HG02798 (cell line): ENCODE results near the gene PIK3CG.
A peak's percentile ranks its signal among the peaks of the same experiment; 100 is the strongest.
"Not testable (repeated sequence)": the region's sequence is repeated elsewhere in the genome, so short reads cannot be mapped to it uniquely, and the experiment has no call there.

Source experiments
- ATAC-seq: cut with Tn5 transposase; IDR thresholded peaks from one replicate; pipeline ENCODE4 v1.9.1; 2021; ENCODE audit warnings: mild to moderate bottlenecking; ENCODE audit not compliant: unreplicated experiment, poor library complexity

The PIK3CG gene

DNA sequence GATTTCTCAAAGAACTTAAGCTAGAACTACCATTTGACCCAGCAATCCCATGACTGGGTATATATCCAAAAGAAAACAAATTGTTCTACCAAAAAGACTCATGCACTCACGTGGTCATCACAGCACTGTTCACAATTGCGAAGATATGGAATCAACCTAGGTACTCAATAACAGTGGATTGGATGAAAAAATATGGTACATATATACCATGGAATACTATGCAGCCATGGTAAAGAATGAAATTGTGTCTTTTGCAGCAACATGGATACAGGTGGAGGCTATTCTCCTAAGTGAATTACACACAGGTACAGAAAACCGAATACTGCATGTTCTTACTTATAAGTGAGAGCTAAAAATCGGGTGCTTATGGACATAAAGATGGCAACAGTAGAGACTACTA, 61.8 kb downstream of the PIK3CG start:
- ATAC-seq: no peak

DNA sequence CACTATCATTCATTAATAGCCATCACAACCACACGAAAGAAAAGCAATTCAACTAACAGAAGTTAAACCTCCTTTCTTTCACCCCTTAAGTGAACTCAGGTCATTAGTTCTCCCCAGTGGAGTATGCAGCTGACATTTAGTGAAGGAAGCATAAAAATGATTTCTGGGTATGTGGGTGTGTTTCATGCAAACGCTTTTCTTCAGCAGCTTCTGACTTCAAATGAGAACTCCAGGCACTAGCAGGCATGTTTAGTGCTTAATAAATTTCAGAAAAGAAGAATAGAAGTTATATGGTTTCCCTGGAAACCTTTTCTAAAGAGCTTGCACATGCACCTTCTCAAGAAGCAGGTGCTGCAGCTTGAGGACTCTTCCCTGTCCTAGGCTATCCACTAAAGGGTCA, 62.5 kb downstream of the PIK3CG start:
- no peak for ATAC-seq

DNA sequence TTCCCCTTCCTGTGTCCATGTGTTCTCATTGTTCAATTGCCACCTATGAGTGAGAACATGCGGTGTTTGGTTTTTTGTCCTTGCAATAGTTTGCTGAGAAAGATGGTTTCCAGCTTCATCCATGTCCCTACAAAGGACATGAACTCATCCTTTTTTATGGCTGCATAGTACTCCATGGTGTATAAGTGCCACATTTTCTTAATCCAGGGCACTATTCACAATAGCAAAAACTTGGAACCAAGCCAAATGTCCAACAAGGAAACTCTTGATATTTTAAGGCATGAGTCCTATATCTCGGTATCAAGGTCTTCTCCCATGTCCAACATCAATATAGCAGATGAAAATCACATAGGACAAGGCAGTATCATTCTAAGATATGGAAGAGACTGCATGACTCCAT, 64.5 kb downstream of the PIK3CG start:
- not testable (repeated sequence) for ATAC-seq

DNA sequence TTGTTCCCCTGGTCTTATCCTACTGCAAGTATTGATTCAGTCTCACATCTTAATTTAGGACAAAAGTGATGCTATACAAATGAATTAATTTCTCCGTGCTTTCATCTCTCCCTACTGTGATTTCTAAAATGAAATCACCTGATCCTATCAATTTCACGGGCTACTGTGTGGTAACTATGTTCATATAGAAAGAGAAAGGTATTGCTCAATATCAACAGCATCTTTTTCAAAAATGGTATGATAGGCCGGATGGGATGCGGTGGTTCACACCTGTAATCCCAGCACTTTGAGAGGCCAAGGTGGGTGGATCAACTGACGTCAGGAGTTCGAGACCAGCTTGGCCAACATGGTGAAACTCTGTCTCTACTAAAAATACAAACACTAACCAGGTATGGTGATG, 71.2 kb downstream of the PIK3CG start:
- ATAC-seq: no peak

DNA sequence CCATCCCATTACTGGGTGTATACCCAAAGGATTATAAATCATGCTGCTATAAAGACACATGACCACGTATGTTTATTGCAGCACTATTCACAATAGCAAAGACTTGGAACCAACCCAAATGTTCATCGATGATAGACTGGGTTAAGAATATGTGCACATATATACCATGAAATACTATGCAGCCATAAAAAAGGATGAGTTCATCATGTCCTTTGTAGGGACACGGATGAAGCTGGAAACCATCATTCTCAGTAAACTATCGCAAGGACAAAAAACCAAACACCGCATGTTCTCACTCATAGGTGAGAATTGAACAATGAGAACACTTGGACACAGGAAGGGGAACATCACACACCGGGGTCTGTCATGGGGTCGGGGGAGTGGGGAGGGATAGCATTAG, 73.0 kb downstream of the PIK3CG start:
- ATAC-seq: not testable (repeated sequence)

DNA sequence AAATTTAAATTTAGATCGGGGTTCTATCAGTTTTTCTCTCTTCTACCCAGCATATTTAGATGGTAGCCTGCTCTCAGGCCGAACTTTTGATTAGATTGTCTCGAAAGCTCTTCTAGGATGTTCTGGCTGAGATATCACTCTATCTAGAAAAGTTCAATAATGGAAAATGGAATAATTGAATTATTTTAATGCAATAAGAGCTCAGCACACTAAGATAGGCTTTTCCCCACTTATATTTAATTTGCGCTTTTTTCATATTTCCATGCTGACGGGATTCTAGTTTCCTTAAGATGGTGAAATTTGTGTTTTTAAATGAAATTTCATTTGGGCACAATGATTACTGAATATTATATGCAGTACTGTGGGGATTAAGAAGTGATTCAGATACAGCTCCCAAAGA, 73.7 kb downstream of the PIK3CG start:
- ATAC-seq: no peak

DNA sequence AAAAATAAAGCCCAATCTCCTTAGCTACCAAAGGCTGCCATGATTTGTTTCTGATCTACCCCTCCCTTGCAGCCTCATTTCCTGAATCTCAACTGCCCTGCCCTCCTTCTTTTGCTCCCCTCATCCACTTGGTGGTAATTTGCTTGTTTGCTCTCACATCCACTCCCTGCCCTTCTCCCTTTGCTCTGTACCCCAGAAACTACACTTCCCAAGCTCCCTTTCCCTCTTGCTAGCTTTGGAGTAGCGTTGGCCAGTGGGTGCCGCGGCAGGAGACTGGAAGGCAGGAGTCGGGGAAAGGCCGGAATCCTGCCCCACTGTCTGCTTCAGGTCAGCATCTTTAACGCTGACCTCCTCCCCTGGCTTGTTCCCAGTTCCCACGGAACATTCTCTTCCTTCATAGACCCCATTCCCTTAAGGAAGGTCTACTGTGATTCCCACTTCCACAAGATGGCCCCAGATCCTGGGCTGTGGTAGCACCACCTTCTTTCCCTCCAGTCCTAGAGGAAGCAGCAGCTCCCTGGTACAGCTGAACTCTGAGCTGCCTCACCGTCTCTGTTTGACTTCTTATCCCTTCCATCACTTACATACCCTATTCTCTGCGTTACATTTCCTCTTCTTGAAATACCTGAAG, 79.1 kb downstream of the PIK3CG start:
- ATAC-seq: no peak

DNA sequence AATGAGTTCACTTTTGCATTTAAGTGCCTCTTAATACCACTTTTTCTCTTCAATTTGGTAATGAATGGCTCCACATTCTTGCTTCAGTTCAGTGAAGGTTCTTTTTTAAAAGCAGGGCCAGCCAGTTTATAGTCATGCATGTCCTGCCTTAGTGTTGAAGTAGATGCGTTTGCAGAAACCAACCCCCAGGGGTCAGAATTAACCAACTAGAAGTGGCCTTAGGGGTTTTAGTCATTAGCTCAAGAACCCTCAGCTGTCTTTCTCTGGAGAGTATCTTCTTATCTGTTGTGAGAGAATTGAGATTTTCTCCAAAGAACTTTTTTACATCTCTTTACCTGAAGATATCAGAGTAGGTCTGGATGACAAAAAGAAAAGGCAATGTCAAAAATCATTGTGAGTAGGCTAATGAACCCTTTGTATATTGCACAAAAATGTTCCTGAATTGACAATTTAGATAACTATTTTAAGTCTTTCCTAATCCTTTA, 82.2 kb downstream of the PIK3CG start:
- peak; percentile 59 for ATAC-seq

DNA sequence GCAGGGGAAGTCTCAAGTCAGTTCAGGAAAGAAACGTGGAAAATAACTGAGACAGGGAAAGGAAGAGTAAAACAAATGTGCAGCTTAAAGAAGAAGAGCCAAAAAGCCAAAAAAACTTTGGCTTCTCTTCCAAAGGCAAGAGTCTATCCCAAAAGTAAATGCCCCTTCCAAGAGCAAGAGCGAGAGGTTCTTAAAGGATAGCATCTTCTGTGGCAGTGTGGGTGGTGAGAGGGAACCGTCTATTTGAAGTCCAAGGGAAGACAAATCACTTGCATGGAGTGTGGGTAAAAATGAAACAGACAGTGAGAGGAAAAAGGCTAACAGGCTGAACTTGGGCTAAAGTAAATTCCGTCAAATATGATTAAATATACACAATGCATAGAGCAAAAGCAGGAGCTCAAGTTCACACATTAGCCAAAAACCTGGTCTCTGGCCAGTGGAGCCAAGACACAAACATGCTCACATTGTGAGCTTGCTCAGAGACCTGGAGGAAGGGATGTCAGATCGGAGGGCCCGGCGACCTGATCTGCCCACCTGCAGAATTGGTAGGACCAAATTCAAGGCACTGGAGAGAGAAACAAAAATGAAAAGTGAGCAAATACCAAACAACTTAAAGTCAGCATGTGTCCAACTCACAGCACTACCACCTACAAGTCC, 87.0 kb downstream of the PIK3CG start:
- no peak for ATAC-seq

DNA sequence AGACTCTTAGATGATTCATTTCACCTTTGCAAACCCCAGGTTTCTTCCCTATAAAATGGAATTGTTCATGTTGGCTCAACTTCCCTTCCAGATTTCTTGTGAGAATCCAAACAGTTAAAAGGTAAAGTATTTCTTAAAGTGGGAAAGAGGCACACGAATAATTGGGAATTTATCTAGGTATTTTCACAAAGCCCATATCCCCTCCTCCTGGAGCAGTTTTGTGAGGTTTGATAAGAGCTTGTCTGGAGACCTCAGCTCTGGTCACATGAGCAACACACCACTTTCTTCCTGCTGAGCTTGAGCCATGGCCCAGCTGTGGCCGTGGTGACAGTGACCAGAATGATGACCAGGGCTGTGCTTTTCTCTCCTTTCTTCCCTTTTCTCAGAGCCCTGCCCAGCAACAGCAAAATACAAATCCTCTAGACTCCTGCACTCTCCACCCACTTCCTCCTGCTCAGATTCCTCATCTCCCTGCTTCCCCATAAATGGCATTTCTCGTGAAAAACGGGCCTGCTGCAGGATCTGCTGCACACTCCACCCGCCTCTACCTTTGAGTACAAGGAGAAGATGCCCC, 87.7 kb downstream of the PIK3CG start:
- no peak for ATAC-seq

DNA sequence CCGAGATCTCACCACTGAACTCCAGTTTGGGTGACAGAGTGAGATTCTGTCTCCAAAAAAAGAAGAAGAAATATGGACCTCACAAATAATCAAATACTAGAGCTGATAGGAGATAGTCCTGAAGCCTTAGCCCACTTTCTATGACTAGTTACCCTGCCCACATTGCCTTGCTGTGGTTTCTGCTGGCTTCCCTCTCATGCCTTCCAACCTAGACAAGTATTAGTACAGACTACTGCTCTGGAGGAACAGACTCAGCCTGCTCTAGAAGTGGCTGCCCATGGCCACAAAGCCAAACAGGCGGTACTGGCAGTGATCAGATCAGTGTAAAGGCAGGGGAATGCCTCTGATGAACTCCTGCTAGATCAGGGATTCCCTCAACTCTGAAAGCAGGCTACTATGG, 89.8 kb downstream of the PIK3CG start:
- ATAC-seq: no peak

DNA sequence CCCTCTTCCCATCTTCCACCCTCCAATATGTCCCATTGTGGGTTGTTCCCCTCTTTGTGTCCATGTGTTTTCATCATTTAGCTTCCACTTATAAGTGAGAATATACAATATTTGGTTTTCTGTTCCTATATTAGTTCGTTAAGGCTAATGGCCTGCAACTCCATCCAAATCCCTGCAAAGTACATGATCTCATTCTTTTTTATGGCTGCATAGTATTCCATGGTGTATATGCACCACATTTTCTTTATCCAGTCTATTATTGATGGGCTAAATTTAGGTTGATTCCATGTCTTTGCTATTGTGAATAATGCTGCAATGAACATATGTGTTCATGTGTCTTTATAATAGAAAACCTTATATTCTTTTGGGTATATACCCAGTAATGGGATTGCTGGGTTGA, 90.8 kb downstream of the PIK3CG start:
- ATAC-seq: not testable (repeated sequence)
